ENCODE results near the gene OR11A1.

DNA sequence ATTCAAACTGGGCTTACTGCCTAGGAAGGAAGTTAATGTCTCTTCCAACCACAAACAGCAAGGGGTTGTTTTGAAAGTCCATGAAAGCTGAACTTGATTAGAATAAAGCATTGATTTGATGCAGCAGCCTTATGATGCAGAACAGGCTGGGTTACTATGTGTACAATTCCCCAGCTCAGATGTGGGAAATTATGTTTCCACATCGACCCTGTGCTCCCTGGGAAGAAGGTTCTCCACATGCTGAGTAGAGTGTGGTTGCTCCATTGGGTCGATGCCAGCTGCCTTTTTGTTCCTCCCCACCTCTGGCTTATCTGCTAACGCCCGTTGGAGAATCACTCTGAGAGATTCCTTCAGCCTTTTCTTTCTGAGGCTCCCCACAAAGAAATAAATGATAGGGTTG lies 29.7 kb upstream of the OR11A1 start:
- TF ChIP-seq POLR2A (IDR thresholded peaks at IDR 0.05) = no peak
- TF ChIP-seq, protein P1, sequence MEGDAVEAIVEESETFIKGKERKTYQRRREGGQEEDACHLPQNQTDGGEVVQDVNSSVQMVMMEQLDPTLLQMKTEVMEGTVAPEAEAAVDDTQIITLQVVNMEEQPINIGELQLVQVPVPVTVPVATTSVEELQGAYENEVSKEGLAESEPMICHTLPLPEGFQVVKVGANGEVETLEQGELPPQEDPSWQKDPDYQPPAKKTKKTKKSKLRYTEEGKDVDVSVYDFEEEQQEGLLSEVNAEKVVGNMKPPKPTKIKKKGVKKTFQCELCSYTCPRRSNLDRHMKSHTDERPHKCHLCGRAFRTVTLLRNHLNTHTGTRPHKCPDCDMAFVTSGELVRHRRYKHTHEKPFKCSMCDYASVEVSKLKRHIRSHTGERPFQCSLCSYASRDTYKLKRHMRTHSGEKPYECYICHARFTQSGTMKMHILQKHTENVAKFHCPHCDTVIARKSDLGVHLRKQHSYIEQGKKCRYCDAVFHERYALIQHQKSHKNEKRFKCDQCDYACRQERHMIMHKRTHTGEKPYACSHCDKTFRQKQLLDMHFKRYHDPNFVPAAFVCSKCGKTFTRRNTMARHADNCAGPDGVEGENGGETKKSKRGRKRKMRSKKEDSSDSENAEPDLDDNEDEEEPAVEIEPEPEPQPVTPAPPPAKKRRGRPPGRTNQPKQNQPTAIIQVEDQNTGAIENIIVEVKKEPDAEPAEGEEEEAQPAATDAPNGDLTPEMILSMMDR (IDR thresholded peaks at IDR 0.05) = no peak
- TF ChIP-seq POLR2AphosphoS5 (IDR thresholded peaks at IDR 0.05) = no peak
- no peak for TF ChIP-seq EP300 (IDR thresholded peaks at IDR 0.05; ENCODE audit: low read depth)

Data from transverse colon (tissue), 4 donors.